HUES48 (cell line): ENCODE measurements around the gene KCNJ4.

Experiments
- H3K27ac ChIP-seq: one replicate; pipeline ENCODE4 v1.7.0; 2013; ENCODE audit warnings: low read depth, low read length, inconsistent platforms
- H3K27me3 ChIP-seq: 2 replicates; pipeline ENCODE4 v1.6.1; 2013; ENCODE audit warnings: mild to moderate bottlenecking, low read length; ENCODE audit not compliant: control insufficient read depth, insufficient read depth
- H3K36me3 ChIP-seq: 2 replicates; pipeline ENCODE4 v1.6.1; 2013; ENCODE audit warnings: low read length; ENCODE audit not compliant: control insufficient read depth, insufficient read depth
- H3K4me1 ChIP-seq: 2 replicates; pipeline ENCODE4 v1.6.1; 2013; ENCODE audit warnings: mild to moderate bottlenecking, low read length; ENCODE audit not compliant: control insufficient read depth, insufficient read depth
- H3K4me3 ChIP-seq: 2 replicates; pipeline ENCODE4 v1.5.1; 2013; ENCODE audit warnings: mild to moderate bottlenecking, low read depth, low read length
- H3K9ac ChIP-seq: 2 replicates; pipeline ENCODE4 v1.6.1; 2013; ENCODE audit warnings: mild to moderate bottlenecking, low read depth, low read length, moderate library complexity
- H3K9me3 ChIP-seq: 2 replicates; pipeline ENCODE4 v1.6.1; 2013; ENCODE audit warnings: low read length; ENCODE audit not compliant: control insufficient read depth, insufficient read depth

The KCNJ4 gene

DNA sequence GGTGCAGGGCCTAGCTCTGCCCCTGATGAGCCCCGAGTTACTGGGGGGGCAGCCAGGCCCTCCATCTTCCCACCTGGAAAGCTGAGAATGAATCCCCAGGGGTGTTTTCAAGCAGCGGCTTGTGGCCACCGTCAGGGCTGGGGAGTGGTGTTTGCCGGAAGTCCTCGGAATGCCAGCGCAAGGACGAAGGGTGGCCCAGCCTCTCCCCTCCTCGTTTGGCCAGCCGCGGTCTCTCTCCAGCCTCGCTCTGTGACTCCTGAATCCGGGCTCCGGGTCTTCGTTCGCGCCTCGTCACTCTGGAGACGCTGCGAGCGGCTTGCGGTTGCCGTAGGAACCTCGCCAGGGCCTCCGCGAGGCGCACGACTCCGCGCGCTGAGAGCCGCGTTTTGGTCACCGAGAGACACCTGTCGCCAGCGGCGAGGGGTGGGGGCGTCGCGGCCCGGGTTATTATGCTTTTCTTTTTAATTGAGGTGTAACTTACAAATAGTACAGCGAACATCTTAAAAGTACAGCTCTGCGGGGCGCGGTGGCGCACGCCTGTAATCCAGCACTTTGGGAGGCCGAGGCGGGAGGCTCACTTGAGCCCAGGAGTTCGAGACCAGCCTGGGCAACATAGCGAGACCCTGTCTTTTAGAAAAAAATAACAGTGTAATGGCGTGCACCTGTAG, 6.5 kb upstream of the KCNJ4 start:
- peaks cover 56% of the 10 kb centered on the region for H3K27me3 ChIP-seq
- H3K27ac ChIP-seq = no peak overlapping the region
- no peak overlapping the region for H3K9ac ChIP-seq
- no peaks in the 10 kb centered on the region for H3K9me3 ChIP-seq
- peaks cover 13% of the 10 kb centered on the region for H3K4me1 ChIP-seq
- no peaks in the 10 kb centered on the region for H3K36me3 ChIP-seq
- peak overlapping the region; percentile 11; the same call in 1 of the 2 replicates for H3K4me3 ChIP-seq

DNA sequence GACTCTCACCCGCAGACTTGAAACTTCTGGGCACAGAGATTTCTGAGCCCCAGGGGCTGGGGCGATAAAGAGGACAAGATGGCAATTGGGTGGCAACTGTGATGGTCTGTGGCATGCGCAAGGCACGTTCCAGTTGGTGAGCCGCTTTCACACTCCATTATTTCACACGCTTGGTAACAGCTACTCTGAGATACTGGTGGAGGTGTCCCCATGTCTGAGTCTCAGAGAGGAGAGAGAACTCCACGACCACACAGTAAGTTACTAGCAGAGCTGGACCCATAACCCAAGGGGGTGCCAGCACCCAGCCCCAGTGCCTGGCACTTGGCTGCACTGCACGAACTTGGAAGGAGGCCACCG, 6.0 kb upstream of the KCNJ4 start:
- H3K4me3 ChIP-seq = peak overlapping the region; percentile 11; the same call in 1 of the 2 replicates
- no peak overlapping the region for H3K27ac ChIP-seq
- H3K36me3 ChIP-seq = no peaks in the 10 kb centered on the region
- H3K9ac ChIP-seq = no peak overlapping the region
- H3K27me3 ChIP-seq = peaks cover 57% of the 10 kb centered on the region
- no peaks in the 10 kb centered on the region for H3K9me3 ChIP-seq
- H3K4me1 ChIP-seq = peaks cover 13% of the 10 kb centered on the region

DNA sequence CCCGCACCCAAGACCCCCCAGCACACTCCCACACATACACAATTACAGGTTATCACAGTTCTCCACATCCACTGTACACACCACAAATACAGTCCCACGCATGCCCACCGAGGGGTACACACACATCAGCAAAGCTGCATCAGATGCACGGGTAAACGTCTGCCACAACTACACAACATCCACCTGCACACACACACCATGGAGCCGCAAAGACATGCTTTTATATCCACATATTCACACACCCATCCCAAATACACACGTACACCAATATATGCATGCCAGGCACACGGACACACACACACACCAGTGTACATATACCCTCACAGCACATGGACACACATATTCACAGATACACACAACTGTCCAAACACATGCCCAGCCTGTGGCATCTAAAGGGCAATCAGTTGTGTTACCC, 5.4 kb upstream of the KCNJ4 start:
- H3K27me3 ChIP-seq = peaks cover 56% of the 10 kb centered on the region
- H3K9me3 ChIP-seq = no peaks in the 10 kb centered on the region
- no peak overlapping the region for H3K27ac ChIP-seq
- peaks cover 13% of the 10 kb centered on the region for H3K4me1 ChIP-seq
- no peak overlapping the region for H3K9ac ChIP-seq
- H3K36me3 ChIP-seq = no peaks in the 10 kb centered on the region
- no peak overlapping the region for H3K4me3 ChIP-seq

DNA sequence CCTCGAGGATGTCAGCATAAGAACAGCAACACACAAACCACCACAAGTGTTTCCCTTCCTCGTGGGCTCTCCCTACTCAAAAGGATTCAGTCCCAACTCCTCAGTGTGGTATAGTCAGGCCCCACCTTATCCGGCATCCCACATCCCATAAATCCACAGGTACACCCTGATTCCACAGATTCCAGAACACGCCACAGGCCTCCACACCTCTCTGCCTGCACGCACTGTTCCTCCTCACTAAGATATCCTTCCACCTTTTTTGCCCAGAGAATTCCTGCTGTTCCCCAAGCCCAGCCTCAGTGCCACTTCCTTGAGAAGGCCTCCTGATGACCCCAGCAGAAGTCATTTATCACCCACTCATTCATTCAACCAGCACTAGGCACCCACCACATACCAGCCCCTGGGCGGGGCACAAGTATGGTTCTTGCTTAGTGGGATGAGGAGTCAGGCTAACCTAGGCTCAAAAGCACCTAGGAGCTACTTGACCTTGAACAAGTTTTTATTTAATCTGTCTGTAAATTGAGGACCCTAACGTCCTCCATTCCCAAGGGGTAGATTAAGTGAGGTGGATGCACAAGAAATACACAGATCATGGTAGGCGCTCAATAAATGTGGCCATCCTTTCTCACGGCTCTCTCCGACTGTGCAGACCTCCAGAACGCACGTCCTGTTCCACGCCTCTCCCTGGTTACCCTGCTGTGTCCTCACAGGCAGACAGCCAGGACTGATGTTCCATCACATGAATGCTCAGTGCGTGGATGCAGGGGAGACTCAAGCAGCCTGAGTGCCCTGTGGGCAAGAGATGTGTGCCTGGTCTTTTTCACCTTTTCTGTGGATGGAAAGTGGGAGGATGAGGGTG, 2.1 kb upstream of the KCNJ4 start:
- Histone ChIP-seq H3K4me1 (peaks cover 11% of the 10 kb centered on the region), H3K36me3 (no peaks in the 10 kb centered on the region), H3K4me3 (no peak overlapping the region), H3K27ac (no peak overlapping the region), H3K9ac (no peak overlapping the region), H3K27me3 (peaks cover 72% of the 10 kb centered on the region), H3K9me3 (no peaks in the 10 kb centered on the region)

DNA sequence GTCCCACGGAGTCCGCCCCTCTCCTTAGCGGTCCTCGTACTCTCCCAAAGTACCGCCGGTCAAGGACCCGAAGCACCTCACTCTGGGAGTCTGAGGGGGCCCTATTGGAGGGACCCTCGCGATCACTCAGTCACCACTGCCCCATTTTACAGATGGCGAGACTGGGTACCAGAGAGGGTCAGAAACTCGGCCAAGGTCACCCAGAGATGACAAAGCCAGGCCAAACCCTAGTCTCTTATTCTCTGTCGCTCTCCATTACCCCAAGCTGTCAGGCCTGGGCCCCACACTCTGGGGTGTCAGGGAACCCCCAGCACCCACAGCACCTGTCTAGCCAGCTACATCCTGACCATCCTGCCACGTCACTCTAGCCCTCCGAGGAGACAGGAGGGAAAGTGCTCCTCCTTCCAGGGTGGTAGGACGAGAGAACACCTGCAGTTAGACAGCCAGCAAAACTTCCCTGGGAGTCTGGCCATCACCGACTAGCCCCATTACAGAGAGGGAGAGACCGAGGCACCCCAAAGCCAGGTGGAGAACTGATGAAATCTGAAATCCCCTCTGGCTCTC, 1.4 kb upstream of the KCNJ4 start:
- Histone ChIP-seq H3K9ac (no peak overlapping the region), H3K4me1 (peaks cover 11% of the 10 kb centered on the region), H3K4me3 (peak overlapping the region; percentile 56), H3K27ac (no peak overlapping the region), H3K9me3 (no peaks in the 10 kb centered on the region), H3K27me3 (peaks cover 74% of the 10 kb centered on the region), H3K36me3 (no peaks in the 10 kb centered on the region)

DNA sequence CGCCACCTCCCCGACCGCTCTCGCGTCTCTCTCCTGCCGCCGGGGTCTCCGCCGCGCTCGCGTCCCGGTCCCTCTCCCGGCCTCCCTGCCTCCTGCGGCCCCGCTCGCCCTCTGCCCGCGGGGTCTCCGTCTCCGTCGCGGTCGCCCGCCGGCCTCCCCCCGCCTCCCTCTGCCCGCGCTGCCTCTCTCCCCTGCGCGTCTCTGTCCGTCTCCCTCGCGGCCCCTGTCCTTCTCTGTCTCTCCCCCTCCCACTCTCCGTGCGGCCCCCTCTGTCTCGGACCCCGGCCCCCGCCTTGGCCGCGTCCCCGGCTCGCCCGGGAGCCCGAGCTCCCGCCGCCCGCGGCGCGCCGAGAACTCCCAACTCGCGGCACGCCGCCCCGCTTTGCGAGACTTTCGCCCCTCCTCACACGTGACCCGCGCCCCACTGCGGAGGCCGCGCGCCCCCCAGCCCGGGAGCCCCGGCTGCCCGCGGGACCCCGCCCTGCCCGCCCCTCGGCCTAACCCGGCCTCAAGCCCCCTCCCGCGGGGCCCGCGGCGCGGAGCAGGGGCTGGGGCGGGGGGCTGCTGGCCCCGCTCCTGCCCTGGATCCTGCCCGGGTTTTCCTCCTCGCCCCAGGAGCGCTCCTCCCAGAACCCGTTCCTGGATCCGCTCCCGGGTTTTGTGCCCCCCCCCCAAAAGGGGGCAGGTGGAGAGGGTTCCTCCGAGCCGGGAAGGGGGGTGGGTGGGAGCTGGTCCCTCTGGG, 702 bp upstream of the KCNJ4 start:
- H3K27me3 ChIP-seq = peaks cover 71% of the 10 kb centered on the region
- peak overlapping the region; percentile 56 for H3K4me3 ChIP-seq
- no peak overlapping the region for H3K27ac ChIP-seq
- no peaks in the 10 kb centered on the region for H3K9me3 ChIP-seq
- no peak overlapping the region for H3K9ac ChIP-seq
- peaks cover 6% of the 10 kb centered on the region; the same call in 1 of the 2 replicates for H3K4me1 ChIP-seq
- no peaks in the 10 kb centered on the region for H3K36me3 ChIP-seq

DNA sequence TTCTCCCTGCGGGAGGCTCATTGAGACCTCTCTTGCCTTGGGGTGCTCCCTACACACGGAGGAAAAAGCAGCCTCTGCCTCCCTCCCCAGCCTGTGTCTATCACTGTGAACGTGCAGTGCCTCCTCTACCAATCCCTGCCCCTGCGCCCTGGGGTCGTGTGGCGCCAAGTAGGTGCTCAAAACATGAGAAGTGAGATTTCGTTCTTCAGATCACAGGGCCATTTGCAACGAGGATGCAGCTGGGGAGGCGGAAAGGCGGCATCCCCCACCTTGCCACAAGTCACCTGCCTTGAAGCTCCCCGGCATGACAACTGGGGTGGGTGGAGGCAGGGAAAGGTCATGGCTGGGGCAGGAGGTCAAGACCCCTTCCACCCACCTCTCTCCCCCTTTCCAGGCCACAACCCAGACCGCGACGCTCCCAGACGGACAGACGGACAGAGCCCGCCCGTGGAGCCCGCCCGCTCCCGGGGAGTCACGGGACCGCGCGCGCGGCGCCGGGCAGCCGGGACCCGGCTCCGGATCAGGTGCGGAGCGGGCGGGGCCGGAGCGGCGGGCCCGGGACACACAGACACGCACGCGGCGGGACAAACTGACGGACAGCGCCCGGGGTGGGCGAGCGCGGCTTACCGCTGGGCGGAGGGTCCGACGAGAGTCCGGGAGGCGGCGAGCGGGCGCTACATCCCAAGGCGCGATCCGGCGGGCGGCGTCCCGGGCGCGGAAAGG, 485 bp downstream of the KCNJ4 start:
- no peak overlapping the region for H3K9ac ChIP-seq
- H3K27ac ChIP-seq = no peak overlapping the region
- H3K4me3 ChIP-seq = peak overlapping the region; percentile 53; the same call in 1 of the 2 replicates
- H3K36me3 ChIP-seq = no peaks in the 10 kb centered on the region
- no peaks in the 10 kb centered on the region for H3K9me3 ChIP-seq
- peaks cover 6% of the 10 kb centered on the region; the same call in 1 of the 2 replicates for H3K4me1 ChIP-seq
- H3K27me3 ChIP-seq = peaks cover 66% of the 10 kb centered on the region

DNA sequence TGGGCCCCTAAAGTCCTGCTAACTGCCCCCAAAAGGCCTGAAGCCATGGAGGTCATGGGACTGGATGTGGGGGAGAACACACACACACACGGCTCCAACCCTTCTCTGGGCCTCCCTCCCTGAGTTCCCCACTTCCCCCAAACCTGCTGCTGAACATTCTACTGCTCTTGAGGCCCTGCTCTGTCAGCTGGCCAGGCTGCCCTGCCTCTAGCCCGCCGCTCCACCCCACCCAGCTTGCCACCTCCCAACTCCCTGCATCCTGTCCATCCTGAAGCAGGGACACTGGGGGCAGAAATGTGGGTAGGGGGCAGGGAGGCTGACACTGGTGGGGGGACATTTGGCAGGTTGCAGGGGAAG, 1.0 kb downstream of the KCNJ4 start:
- Histone ChIP-seq H3K9ac (no peak overlapping the region), H3K27ac (no peak overlapping the region), H3K27me3 (peaks cover 63% of the 10 kb centered on the region), H3K4me1 (peaks cover 6% of the 10 kb centered on the region; the same call in 1 of the 2 replicates), H3K36me3 (no peaks in the 10 kb centered on the region), H3K4me3 (no peak overlapping the region), H3K9me3 (no peaks in the 10 kb centered on the region)

DNA sequence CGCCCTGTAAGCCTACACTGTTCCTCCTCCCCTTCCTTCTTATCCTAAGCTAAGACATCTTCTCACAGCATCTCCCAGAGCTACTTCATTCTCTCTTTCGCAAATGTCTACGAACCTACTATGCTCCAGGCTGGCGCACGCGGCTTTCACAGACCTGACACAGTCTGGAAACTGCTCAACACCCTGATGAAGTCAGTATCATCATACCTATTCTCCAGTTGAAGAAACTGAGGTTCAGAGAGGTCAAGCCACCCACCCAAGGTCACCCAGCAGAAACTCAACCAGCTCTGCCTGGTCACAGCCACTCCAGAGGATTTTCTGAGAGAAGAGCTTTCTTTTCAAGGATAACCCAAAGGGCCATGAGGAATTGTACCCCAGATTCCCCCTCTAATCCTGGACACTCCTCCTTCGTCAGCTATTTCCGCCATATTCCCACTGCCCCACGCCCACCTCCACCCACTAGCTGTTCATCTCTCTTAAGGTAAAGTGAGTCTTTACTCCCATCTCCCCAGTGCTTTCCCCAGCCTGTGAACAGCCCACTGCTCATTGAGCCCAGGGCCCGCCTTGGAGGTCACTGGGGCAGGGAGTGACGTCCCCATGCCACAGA, 1.8 kb downstream of the KCNJ4 start:
- Histone ChIP-seq H3K4me1 (peaks cover 6% of the 10 kb centered on the region; the same call in 1 of the 2 replicates), H3K27ac (no peak overlapping the region), H3K9me3 (no peaks in the 10 kb centered on the region), H3K36me3 (no peaks in the 10 kb centered on the region), H3K4me3 (no peak overlapping the region), H3K27me3 (peaks cover 61% of the 10 kb centered on the region), H3K9ac (no peak overlapping the region)
